ENCODE data around the gene ISG15.

DNA sequence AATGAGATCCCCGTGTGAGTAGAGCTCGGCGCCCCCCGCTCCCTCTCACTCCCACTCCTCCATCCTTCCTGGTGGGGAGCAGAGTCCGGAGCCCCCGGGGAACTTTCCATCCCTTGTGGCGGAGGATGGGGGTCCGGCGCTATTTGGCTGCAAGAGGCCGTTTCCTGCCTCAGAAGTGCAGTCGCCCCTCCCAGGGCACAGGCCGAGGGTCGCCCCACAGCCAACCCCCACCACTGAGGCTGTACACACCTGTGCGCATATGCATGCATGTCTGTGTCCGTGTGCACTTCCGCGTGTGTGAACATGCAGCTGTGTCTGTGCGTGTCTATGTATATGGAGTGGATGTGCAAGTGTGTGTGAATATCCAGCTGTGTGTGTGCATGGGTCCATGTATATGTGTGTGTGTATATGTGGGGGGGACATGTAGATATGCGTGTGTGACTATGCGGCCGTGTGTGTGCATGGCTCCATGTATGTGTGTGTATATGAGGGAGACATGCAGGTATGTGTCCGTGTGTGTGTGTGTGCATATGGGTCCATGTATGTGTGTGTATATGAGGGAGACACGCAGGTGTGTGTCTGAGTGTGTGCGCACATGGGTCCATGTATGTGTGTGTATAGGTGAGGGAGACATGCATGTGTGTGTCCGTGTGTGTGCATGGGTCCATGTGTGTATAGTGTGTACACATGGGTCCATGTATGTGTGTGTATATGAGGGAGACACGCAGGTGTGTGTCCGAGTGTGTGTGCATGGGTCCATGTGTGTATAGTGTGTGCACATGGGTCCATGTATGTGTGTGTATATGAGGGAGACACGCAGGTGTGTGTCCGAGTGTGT is 38.9 kb downstream of the ISG15 start:
- TF ChIP-seq CTCF (IDR thresholded peaks at IDR 0.05) = no peak
- TF ChIP-seq POLR2A (IDR thresholded peaks at IDR 0.05) = no peak
- no peak for TF ChIP-seq EP300 (IDR thresholded peaks at IDR 0.05; ENCODE audit: low read depth)
